ENCODE results near the gene NR4A2. TPM values are rescaled to one million over a fixed set of nuclear protein-coding genes. Genes with fewer than 3 reads are reported as not detected.
"Not testable (repeated sequence)": the region's sequence is repeated elsewhere in the genome, so short reads cannot be mapped to it uniquely, and the experiment has no call there.

NR4A2 gene
- total and polyA plus RNA-seq, 2 experiments from 2014 or later: 2.3 to 4.5 TPM

DNA sequence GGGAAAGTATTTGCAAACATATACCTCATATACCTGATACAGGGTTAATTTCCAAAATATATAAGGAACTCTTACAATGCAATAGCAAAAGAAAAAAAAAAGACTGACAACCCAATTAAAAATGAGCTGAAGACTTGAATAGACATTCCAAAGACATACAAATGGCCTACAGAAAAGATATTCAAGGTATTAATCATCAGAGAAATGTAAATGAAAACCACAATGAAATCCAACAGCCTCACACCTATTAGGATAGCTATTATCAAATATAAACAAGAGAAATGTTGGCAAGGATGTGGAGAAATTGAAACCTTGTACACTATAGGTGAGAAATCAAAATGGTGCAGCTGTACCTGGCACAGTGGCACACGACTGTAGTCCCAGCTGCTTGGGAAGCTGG lies 25.7 kb downstream of the NR4A2 start:
- H3K9me2 ChIP-seq (replicated peaks; ENCODE audit: insufficient read depth): no peaks in the 10 kb centered on the region
- no peak overlapping the region for H3K27ac ChIP-seq
- no peaks in the 10 kb centered on the region for H3K4me1 ChIP-seq (ENCODE audit: insufficient read depth)
- no peaks in the 10 kb centered on the region for H4K20me1 ChIP-seq (ENCODE audit: insufficient read depth, poor library complexity, severe bottlenecking)
- no peak overlapping the region for H3K4me2 ChIP-seq
- WGBS (ENCODE audit: low lambda C conversion rate, missing lambda C conversion rate): 83% methylated on average over 1 of the region's 1 CpG
- DNase-seq (ENCODE audit: low spot score): no peak
- H3K36me3 ChIP-seq (replicated peaks; ENCODE audit: insufficient read depth, low read depth): no peaks in the 10 kb centered on the region
- no peaks in the 10 kb centered on the region for H3K79me2 ChIP-seq
- no peak overlapping the region for H2AFZ ChIP-seq
- no peak for TF ChIP-seq EZH2 (IDR thresholded peaks at IDR 0.05; ENCODE audit: borderline replicate concordance)
- H3K4me3 ChIP-seq: no peak overlapping the region
- H3K9me3 ChIP-seq (ENCODE audit: low read depth): no peaks in the 10 kb centered on the region
- no peaks in the 10 kb centered on the region for H3K27me3 ChIP-seq

DNA sequence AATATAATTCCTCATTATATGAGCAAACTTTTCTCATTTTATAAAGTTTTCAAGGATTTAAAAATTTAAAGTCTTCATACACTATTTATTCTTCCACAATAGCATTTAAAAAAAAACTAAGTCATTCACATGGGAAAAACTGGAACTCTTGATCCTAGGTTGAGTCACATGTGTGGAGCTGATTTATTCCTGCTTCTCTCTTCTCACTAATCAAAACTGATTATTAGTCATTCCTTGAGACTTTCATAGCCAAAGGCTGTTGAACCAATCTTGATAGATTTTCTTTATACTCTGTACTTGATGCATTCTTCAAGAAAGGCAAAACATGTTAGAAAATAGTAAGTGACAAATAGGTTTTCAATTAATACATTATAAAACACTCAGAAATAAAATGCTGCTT lies 27.4 kb downstream of the NR4A2 start:
- Histone ChIP-seq H3K27me3 (no peaks in the 10 kb centered on the region), H4K20me1 (ENCODE audit: insufficient read depth, poor library complexity, severe bottlenecking) (no peaks in the 10 kb centered on the region), H3K4me2 (no peak overlapping the region), H3K36me3 (replicated peaks; ENCODE audit: insufficient read depth, low read depth) (no peaks in the 10 kb centered on the region), H3K9me2 (replicated peaks; ENCODE audit: insufficient read depth) (no peaks in the 10 kb centered on the region), H3K27ac (no peak overlapping the region), H3K79me2 (no peaks in the 10 kb centered on the region), H3K4me3 (no peak overlapping the region), H3K4me1 (ENCODE audit: insufficient read depth) (no peaks in the 10 kb centered on the region), H2AFZ (no peak overlapping the region), H3K9me3 (ENCODE audit: low read depth) (no peaks in the 10 kb centered on the region)
- TF ChIP-seq EZH2 (IDR thresholded peaks at IDR 0.05; ENCODE audit: borderline replicate concordance) (no peak), EZH2phosphoT487 (IDR thresholded peaks at IDR 0.05; ENCODE audit: low read depth, severe bottlenecking, unreplicated experiment) (no peak)
- TF ChIP-seq, protein P1, sequence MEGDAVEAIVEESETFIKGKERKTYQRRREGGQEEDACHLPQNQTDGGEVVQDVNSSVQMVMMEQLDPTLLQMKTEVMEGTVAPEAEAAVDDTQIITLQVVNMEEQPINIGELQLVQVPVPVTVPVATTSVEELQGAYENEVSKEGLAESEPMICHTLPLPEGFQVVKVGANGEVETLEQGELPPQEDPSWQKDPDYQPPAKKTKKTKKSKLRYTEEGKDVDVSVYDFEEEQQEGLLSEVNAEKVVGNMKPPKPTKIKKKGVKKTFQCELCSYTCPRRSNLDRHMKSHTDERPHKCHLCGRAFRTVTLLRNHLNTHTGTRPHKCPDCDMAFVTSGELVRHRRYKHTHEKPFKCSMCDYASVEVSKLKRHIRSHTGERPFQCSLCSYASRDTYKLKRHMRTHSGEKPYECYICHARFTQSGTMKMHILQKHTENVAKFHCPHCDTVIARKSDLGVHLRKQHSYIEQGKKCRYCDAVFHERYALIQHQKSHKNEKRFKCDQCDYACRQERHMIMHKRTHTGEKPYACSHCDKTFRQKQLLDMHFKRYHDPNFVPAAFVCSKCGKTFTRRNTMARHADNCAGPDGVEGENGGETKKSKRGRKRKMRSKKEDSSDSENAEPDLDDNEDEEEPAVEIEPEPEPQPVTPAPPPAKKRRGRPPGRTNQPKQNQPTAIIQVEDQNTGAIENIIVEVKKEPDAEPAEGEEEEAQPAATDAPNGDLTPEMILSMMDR (IDR thresholded peaks at IDR 0.05; ENCODE audit: poor library complexity): no peak
- DNase-seq (ENCODE audit: low spot score): no peak

DNA sequence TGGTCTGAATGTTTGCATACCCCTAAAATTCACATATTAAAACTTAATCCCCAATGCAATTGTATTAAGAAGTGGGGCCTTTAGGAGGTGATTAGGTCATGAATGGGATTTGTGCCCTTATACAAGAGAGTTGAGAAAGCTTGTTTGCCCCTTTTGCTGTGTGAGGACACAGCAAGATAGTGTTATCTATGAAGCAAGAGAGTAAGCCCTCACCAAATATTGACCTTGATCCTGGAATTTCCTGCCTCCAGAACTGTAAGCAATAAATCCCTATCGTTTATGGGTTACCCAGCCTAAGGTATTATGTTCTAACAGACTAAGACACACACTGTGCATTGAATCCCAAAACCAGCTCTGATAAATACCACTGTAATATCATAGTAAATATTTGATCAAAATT lies 32.2 kb downstream of the NR4A2 start:
- DNase-seq (ENCODE audit: low spot score): peak; percentile 7
- WGBS (ENCODE audit: low lambda C conversion rate, missing lambda C conversion rate): 36% methylated on average over 1 of the region's 1 CpG

DNA sequence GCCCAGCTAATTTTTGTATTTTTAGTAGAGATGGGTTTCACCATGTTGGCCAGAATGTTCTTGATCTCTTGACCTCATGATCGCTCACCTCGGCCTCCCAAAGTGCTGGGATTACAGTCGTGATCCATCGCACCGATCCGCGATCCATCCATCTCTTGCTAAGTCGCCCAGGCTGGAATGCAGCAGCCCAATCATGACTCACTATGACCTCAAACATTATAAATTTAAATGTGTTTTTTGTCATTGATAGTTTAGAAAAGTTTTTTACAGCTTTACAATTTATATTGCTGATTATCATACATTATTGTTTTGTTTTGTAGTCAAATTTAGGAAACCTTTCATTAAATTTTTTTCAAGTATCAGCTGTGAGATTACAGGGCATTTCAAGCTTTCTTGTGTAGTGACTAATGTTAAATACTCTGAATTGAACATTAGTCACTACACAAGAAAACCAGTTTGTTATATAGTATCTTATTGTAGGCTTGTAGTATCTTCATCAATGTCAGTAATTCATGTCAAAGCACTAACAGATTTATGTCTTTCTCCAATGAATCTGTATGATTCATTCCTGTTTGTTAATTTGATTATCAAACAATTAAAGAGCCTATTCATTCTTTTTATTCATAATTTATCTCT lies 37.5 kb downstream of the NR4A2 start:
- TF ChIP-seq EZH2phosphoT487 (IDR thresholded peaks at IDR 0.05; ENCODE audit: low read depth, severe bottlenecking, unreplicated experiment) (no peak), EZH2 (IDR thresholded peaks at IDR 0.05; ENCODE audit: borderline replicate concordance) (no peak)
- TF ChIP-seq, protein P1 (IDR thresholded peaks at IDR 0.05; ENCODE audit: poor library complexity): no peak
- 95% methylated on average over 8 of the region's 8 CpGs for WGBS (ENCODE audit: low lambda C conversion rate, missing lambda C conversion rate)
- Histone ChIP-seq H3K4me2 (no peak overlapping the region), H3K4me3 (no peak overlapping the region), H3K27ac (no peak overlapping the region), H3K4me1 (ENCODE audit: insufficient read depth) (no peaks in the 10 kb centered on the region), H3K9me2 (replicated peaks; ENCODE audit: insufficient read depth) (no peaks in the 10 kb centered on the region), H3K36me3 (replicated peaks; ENCODE audit: insufficient read depth, low read depth) (no peaks in the 10 kb centered on the region), H3K9me3 (ENCODE audit: low read depth) (no peaks in the 10 kb centered on the region), H4K20me1 (ENCODE audit: insufficient read depth, poor library complexity, severe bottlenecking) (no peaks in the 10 kb centered on the region), H3K27me3 (no peaks in the 10 kb centered on the region), H3K79me2 (no peaks in the 10 kb centered on the region), H2AFZ (no peak overlapping the region)
- no peak for DNase-seq (ENCODE audit: low spot score)

More for the DNA sequence above, 32.2 kb downstream of the NR4A2 start:
- Histone ChIP-seq H3K4me2 (no peak overlapping the region), H3K9me3 (ENCODE audit: low read depth) (no peaks in the 10 kb centered on the region), H3K27me3 (no peaks in the 10 kb centered on the region), H3K4me3 (no peak overlapping the region), H3K36me3 (replicated peaks; ENCODE audit: insufficient read depth, low read depth) (no peaks in the 10 kb centered on the region), H3K4me1 (ENCODE audit: insufficient read depth) (no peaks in the 10 kb centered on the region), H2AFZ (no peak overlapping the region), H4K20me1 (ENCODE audit: insufficient read depth, poor library complexity, severe bottlenecking) (no peaks in the 10 kb centered on the region), H3K79me2 (no peaks in the 10 kb centered on the region), H3K9me2 (replicated peaks; ENCODE audit: insufficient read depth) (no peaks in the 10 kb centered on the region), H3K27ac (no peak overlapping the region)
- no peak for TF ChIP-seq EZH2 (IDR thresholded peaks at IDR 0.05; ENCODE audit: borderline replicate concordance)
- TF ChIP-seq, protein P1 (IDR thresholded peaks at IDR 0.05; ENCODE audit: poor library complexity): no peak
- peak; percentile 61 for TF ChIP-seq EZH2phosphoT487 (IDR thresholded peaks at IDR 0.05; ENCODE audit: low read depth, severe bottlenecking, unreplicated experiment)

DNA sequence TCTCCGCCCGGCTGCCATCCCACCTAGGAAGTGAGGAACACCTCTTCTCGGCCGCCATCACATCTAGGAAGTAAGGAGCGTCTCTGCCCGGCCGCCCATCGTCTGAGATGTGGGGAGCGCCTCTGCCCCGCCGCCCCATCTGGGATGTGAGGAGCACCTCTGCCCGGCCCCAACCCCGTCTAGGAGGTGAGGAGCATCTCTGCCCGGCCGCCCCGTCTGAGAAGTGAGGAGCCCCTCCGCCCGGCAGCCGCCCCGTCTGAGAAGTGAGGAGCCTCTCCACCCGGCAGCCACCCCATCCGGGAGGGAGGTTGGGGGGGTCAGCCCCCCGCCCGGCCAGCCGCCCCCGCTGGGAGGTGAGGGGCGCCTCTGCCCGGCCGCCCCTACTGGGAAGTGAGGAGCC lies 39.1 kb downstream of the NR4A2 start:
- not testable (repeated sequence) for H3K36me3 ChIP-seq (replicated peaks; ENCODE audit: insufficient read depth, low read depth); H3K9me2 ChIP-seq (replicated peaks; ENCODE audit: insufficient read depth); DNase-seq (ENCODE audit: low spot score); H2AFZ ChIP-seq; H3K9me3 ChIP-seq (ENCODE audit: low read depth); H3K79me2 ChIP-seq; H3K27ac ChIP-seq; H4K20me1 ChIP-seq (ENCODE audit: insufficient read depth, poor library complexity, severe bottlenecking); H3K4me3 ChIP-seq; H3K27me3 ChIP-seq; H3K4me2 ChIP-seq; H3K4me1 ChIP-seq (ENCODE audit: insufficient read depth)
- 100% methylated on average over 4 of the region's 29 CpGs for WGBS (ENCODE audit: low lambda C conversion rate, missing lambda C conversion rate)

All from hepatocyte (in vitro differentiated cells).